Right ventricle myocardium inferior (tissue), 1 donor: ENCODE data around the gene GNAI1. TPM values are rescaled to one million over a fixed set of nuclear protein-coding genes. Genes with fewer than 3 reads are reported as not detected.

ENCODE experiments used
- ATAC-seq: fragments of 200-7000 bp; cut with Tn5 transposase; one replicate; pipeline ENCODE4 v1.9.1; 2020; ENCODE audit warnings: mild to moderate bottlenecking, moderate library complexity
- DNase-seq: peaks from one replicate; pipeline ENCODE4 v3.0.0; 2021; ENCODE audit errors: missing footprints
- intact Hi-C: fragments of 100-400 bp; cut with DNase I; formaldehyde crosslinking; loops from one replicate; pipeline ENCODE4 v1.11.0; 2022
- long read RNA-seq: library from polyadenylated mRNA; unstranded; transcript quantifications from one replicate; pipeline ENCODE4 v2.0.0, GENCODE V29; 2021
- total RNA-seq: library from RNA; stranded (reverse); fragmentation: NEBNext Ultra II Directional; extraction: Animal tissue kit (Norgen Biotek cat#: 25700); gene quantifications from one replicate; pipeline ENCODE4 v1.2.1, GENCODE V29; 2021
- donor health status: DM: no; HTN: yes; CAD: no; lungs with severe emphysema.

GNAI1 gene
- 12.4 TPM for total RNA-seq
- long read RNA-seq, full-length matches to known transcripts: 14 of 15 reads
- long read RNA-seq, partial matches to known transcripts: 0 of 15 reads
- long read RNA-seq, other reads (novel, unspliced or antisense): 1 of 15 reads

GRCh38 chr7:80134536-80135308 is at the start of gene GNAI1:
Gene GNAI1 (plus strand): TSS chr7:80134831. CDS start chr7:80135161, 330 bp downstream.
- ATAC-seq (peak; percentile 87), DNase-seq (peak; percentile 77)
- intact Hi-C loops: loop anchor here (5.0 kb wide), 3 partner anchors 143 to 258 kb away; no protein-coding TSS in a partner anchor

- DNase-seq (no peak), ATAC-seq (no peak)
- intact Hi-C loops: no loop called here
Measured at GRCh38 chr7:80087051-80087770, 47.4 kb upstream of the GNAI1 start.

DNA sequence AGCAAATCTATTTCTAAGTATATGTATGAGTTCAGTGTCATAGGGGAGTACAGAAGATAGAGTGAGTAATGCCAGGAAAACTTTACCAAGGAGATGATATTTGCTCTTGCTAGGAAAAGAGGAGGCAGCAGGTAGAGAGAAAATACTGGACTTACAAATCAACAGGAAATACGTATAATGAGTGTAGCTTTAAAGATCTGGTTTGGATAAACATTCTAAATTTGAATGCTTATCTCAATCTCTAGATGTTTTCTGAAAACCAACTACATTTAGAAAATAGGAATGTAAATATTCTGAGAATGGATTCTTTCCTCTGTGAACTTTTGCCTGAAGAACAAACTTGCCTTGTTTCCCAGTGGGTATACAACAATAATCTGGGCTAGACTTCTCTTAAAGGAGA is 46.9 kb upstream of the GNAI1 start:
- DNase-seq: no peak
- intact Hi-C loops: no loop called here
- ATAC-seq: no peak

- intact Hi-C loops: no loop called here
- no peak for DNase-seq
- no peak for ATAC-seq
Measured at GRCh38 chr7:80088705-80089104, 45.9 kb upstream of the GNAI1 start.

DNA sequence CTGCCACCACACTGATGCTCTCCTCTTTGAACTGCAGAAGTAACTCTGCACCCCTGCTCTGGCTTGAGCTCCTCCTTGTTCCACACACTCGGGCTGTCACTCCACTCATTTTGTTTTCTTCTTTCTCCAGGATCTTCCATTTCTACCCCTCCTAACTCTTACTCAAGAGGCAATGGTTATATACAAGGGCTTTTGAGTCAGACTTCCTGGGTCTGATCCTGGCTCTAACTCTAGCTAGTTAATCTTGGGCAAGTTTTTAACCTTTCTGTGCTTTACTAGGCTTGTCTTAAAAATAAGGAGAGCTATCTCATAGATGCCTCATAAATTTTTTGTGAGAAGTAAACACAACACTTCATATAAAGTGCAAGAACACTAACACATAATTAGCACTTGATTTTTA is 45.3 kb upstream of the GNAI1 start:
- no peak for ATAC-seq
- intact Hi-C loops: no loop called here
- no peak for DNase-seq

GRCh38 chr7:80093349-80093748 is 41.3 kb upstream of the GNAI1 start:
- intact Hi-C loops: loop anchor here (5.0 kb wide), 1 partner anchor 299 kb away; no protein-coding TSS in a partner anchor
- ATAC-seq: no peak
- DNase-seq: no peak

DNA sequence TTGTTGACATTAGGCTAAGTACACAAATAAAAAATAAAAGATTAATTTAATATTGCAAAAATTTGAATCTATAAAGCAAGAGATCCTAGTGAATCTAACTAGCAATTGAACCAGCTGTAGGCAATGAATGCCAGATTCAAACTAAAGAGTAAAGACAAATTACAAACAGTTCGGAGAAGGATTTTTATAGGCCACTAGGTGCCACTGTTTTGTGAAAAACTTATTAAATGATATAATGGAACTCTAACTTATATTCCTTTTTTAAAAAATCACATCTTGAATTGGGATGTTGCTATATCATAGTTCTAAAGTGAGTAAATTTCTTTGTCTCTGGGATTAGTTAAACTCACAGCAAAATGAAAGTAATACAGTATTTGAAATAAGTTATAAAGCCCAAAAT is 39.1 kb upstream of the GNAI1 start:
- intact Hi-C loops: no loop called here
- ATAC-seq: no peak
- no peak for DNase-seq

GRCh38 chr7:80097756-80098155 is 36.9 kb upstream of the GNAI1 start:
- no peak for ATAC-seq
- intact Hi-C loops: no loop called here
- no peak for DNase-seq

GRCh38 chr7:80098795-80099194 is 35.8 kb upstream of the GNAI1 start:
- intact Hi-C loops: no loop called here
- DNase-seq: no peak
- no peak for ATAC-seq

- intact Hi-C loops: no loop called here
- DNase-seq: no peak
- ATAC-seq: no peak
Measured at GRCh38 chr7:80100254-80100653, 34.4 kb upstream of the GNAI1 start.

DNA sequence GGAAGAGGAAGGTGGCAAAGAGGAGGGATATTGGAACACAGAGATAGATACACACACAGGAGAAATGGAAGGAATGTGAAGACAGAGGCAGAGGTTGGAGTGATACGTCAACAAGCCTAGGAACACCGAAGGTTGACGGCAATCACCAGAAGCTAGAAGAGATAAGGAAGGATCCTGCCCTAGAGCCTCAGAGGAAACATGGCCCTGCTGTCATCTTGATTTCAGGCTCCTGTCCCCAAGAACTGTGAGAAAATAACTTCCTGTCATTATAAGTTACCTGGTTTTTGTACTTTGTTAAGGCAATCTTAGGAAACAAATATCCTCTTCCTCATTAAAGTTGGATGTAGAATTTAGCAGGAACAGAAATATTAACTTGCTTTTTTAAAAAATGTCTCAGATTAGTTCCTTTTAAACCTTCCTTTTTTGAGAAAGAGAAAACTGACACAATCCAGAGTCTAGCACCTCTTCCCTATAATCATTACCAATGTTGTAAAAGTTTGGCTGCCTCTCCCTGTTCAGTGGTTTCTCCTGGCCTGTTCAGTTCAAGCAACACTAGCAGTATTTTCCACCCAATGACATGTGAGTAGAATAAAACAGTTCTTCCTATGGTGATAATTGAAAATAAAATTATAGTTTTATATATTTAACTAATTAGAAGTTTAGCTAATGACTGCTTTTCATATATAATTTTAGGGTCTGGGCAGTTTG is 28.8 kb upstream of the GNAI1 start:
- DNase-seq (no peak), ATAC-seq (no peak)
- intact Hi-C loops: no loop called here

GRCh38 chr7:80106498-80107113 is 28.0 kb upstream of the GNAI1 start:
- DNase-seq (no peak), ATAC-seq (no peak)
- intact Hi-C loops: no loop called here

GRCh38 chr7:80107278-80107677 is 27.4 kb upstream of the GNAI1 start:
- ATAC-seq: no peak
- intact Hi-C loops: no loop called here
- no peak for DNase-seq

- intact Hi-C loops: no loop called here
- no peak for ATAC-seq
- DNase-seq: no peak
Measured at GRCh38 chr7:80110376-80110775, 24.3 kb upstream of the GNAI1 start.

DNA sequence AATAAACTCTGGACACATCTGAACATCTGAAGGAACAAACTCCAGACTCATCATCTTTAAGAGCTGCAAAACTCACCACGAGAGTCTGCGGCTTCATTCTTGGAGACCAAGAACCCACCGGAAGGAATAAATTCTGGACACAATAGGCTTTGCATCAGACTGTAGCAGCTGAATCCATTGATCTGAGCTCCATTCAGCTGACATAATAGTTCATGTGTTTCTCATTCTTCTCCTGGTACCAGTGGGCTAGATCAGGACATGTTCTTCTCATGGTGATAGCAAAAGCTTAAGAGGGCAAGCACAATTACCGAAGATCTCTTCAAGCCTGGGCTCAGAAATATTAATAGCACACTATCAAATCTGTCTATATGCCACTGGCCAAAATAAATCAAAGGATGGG is 20.5 kb upstream of the GNAI1 start:
- no peak for DNase-seq
- intact Hi-C loops: no loop called here
- ATAC-seq: no peak

GRCh38 chr7:80124526-80125264 is 9.9 kb upstream of the GNAI1 start:
- DNase-seq (no peak), ATAC-seq (no peak)
- intact Hi-C loops: no loop called here

DNA sequence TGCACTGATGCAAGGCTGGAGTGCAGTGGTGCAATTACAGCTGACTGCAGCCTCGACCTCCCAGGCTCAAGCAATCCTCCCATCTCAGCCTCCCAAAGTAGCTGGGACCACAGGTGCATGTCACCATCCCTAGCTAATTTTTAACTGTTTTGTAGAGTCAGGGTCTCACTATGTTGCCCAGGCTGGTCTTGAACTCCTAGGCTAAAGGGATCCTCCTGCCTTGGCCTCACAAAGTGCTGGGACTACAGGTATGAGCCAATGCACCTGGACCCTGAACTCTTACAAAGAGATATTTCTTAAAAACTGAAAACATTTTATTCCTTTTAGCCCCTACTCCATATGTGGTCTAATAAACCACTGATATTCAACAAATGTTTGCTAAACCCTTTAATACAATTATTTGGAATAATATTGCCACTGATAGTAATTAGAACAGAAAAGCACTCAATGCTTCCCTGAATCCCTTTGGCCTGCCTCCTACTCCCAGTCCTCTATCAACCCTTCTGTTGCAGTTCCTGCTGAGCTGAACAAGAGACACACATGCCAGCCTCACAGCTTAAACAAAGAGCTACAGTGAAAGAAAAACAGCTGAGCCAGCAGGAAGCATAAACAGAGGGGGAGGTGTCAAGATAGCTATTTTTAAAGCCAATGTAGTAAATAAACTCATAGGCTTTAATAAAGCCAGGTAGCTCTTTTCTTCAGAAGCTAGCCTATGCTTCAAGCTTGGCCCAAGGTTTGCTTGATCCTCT is 7.0 kb upstream of the GNAI1 start:
- ATAC-seq (no peak), DNase-seq (no peak)
- intact Hi-C loops: no loop called here

GRCh38 chr7:80128918-80129317 is 5.7 kb upstream of the GNAI1 start:
- peak; percentile 54 for ATAC-seq
- no peak for DNase-seq
- intact Hi-C loops: no loop called here
